ENCODE results near the gene TP53TG5. TPM values are rescaled to one million over a fixed set of nuclear protein-coding genes. Genes with fewer than 3 reads are reported as not detected.

TP53TG5 gene
- total and polyA plus RNA-seq, 2 donors from 2014 or later, result not detected

GRCh38 chr20:45409521-45410272, 31.6 kb upstream of the TP53TG5 start:
- DNase-seq (no peak), FAIRE-seq (no peak)
- TF ChIP-seq, protein P1, sequence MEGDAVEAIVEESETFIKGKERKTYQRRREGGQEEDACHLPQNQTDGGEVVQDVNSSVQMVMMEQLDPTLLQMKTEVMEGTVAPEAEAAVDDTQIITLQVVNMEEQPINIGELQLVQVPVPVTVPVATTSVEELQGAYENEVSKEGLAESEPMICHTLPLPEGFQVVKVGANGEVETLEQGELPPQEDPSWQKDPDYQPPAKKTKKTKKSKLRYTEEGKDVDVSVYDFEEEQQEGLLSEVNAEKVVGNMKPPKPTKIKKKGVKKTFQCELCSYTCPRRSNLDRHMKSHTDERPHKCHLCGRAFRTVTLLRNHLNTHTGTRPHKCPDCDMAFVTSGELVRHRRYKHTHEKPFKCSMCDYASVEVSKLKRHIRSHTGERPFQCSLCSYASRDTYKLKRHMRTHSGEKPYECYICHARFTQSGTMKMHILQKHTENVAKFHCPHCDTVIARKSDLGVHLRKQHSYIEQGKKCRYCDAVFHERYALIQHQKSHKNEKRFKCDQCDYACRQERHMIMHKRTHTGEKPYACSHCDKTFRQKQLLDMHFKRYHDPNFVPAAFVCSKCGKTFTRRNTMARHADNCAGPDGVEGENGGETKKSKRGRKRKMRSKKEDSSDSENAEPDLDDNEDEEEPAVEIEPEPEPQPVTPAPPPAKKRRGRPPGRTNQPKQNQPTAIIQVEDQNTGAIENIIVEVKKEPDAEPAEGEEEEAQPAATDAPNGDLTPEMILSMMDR (IDR thresholded peaks at IDR 0.05; ENCODE audit: borderline replicate concordance, extremely low read depth, insufficient read depth), result no peak
- no peak overlapping the region for H3K9ac ChIP-seq (ENCODE audit: low read length in 3 of 3)
- no peaks in the 10 kb centered on the region for H3K9me3 ChIP-seq (ENCODE audit: control insufficient read depth in 2 of 3, insufficient read depth in 1 of 3, low read length in 3 of 3)
- no peaks in the 10 kb centered on the region for H3K27me3 ChIP-seq (ENCODE audit: control insufficient read depth, insufficient read depth, low read length)
- H3K36me3 ChIP-seq (ENCODE audit: control insufficient read depth in 2 of 3, insufficient read depth in 3 of 3, low read length in 3 of 3), result peaks cover 0 to 6% (median 0%) of the 10 kb centered on the region in 3 donors
- no peak overlapping the region for H3K4me3 ChIP-seq (ENCODE audit: low read length in 3 of 3)
- intact Hi-C loops (cut with DNase I), result no loop called here
- no peak overlapping the region for H3K27ac ChIP-seq (ENCODE audit: low read depth in 2 of 2, low read length in 2 of 2)
- peaks cover 0 to 9% (median 0%) of the 10 kb centered on the region in 3 donors for H3K4me1 ChIP-seq (ENCODE audit: control insufficient read depth in 2 of 3, insufficient read depth in 2 of 3, low read depth in 1 of 3, low read length in 3 of 3)

DNA sequence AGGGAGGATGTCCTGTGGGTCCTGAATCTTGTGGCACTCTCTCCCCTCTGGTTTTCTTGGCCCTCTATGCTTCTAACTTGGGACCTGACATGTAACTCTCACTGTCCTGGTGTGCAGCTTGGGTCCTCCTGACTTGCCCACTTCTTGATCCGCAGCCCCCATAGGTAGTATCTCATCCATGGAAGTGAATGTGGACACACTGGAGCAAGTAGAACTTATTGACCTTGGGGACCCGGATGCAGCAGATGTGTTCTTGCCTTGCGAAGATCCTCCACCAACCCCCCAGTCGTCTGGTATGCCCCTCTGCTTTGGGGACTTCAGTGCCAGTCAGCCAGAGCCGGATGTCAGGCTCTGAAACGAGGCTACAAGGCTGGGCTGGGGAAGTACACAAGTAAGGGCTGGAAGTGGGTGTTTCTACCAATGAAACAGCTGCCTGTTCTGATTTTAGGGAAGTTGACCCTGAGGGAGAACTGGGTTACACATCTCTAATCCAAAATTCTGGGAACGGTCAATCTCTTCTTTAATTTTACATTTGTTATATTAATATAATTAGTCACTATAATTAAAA, 30.6 kb upstream of the TP53TG5 start:
- peaks cover 0 to 6% (median 0%) of the 10 kb centered on the region in 3 donors for H3K36me3 ChIP-seq (ENCODE audit: control insufficient read depth in 2 of 3, insufficient read depth in 3 of 3, low read length in 3 of 3)
- H3K9ac ChIP-seq (ENCODE audit: low read length in 3 of 3), result no peak overlapping the region
- no peaks in the 10 kb centered on the region for H3K9me3 ChIP-seq (ENCODE audit: control insufficient read depth in 2 of 3, insufficient read depth in 1 of 3, low read length in 3 of 3)
- TF ChIP-seq, protein P1 (IDR thresholded peaks at IDR 0.05; ENCODE audit: borderline replicate concordance, extremely low read depth, insufficient read depth), result no peak
- H3K4me3 ChIP-seq (ENCODE audit: low read length in 3 of 3), result no peak overlapping the region
- H3K27me3 ChIP-seq (ENCODE audit: control insufficient read depth, insufficient read depth, low read length), result no peaks in the 10 kb centered on the region
- H3K27ac ChIP-seq (ENCODE audit: low read depth in 2 of 2, low read length in 2 of 2), result no peak overlapping the region
- intact Hi-C loops (cut with DNase I), result no loop called here
- peaks cover 0 to 9% (median 0%) of the 10 kb centered on the region in 3 donors for H3K4me1 ChIP-seq (ENCODE audit: control insufficient read depth in 2 of 3, insufficient read depth in 2 of 3, low read depth in 1 of 3, low read length in 3 of 3)
- FAIRE-seq (no peak), DNase-seq (no peak)

GRCh38 chr20:45407783-45408645, 29.9 kb upstream of the TP53TG5 start, which contains the start of gene DBNDD2:
Gene DBNDD2, plus strand, starts transcription at chr20:45408289. Its CDS starts 179 bp downstream, at chr20:45408468.
- peak within 1 kb of the TSS; percentile 82 to 83 for H3K27ac ChIP-seq (ENCODE audit: low read depth in 2 of 2, low read length in 2 of 2)
- H3K4me3 ChIP-seq (ENCODE audit: low read length in 3 of 3), result peak within 1 kb of the TSS in 2 of 3 donors; percentile 77 to 78
- intact Hi-C loops (cut with DNase I), result no loop called here
- H3K27me3 ChIP-seq (ENCODE audit: control insufficient read depth, insufficient read depth, low read length), result no peaks in the 10 kb centered on the region
- no peak for DNase-seq
- H3K9ac ChIP-seq (ENCODE audit: low read length in 3 of 3), result peak within 1 kb of the TSS in 2 of 3 donors; percentile 79 to 89
- H3K9me3 ChIP-seq (ENCODE audit: control insufficient read depth in 2 of 3, insufficient read depth in 1 of 3, low read length in 3 of 3), result no peaks in the 10 kb centered on the region
- no peak for FAIRE-seq
- TF ChIP-seq, protein P1 (IDR thresholded peaks at IDR 0.05; ENCODE audit: borderline replicate concordance, extremely low read depth, insufficient read depth), result no peak
- H3K36me3 ChIP-seq (ENCODE audit: control insufficient read depth in 2 of 3, insufficient read depth in 3 of 3, low read length in 3 of 3), result peaks cover 0 to 6% (median 0%) of the 10 kb centered on the region in 3 donors
- peaks cover 0 to 9% (median 0%) of the 10 kb centered on the region in 3 donors for H3K4me1 ChIP-seq (ENCODE audit: control insufficient read depth in 2 of 3, insufficient read depth in 2 of 3, low read depth in 1 of 3, low read length in 3 of 3)
